PFSK-1 (cell line): Measurements from ENCODE around the gene PPIL4.

Experiments used
- FOXP2 ChIP-seq: optimal IDR thresholded peaks from 2 replicates; pipeline ENCODE3; 2011; ENCODE audit warnings: borderline replicate concordance, control low read depth, inconsistent platforms; ENCODE audit not compliant: insufficient read depth; ENCODE audit errors: extremely low read length, extremely low read depth
- POLR2AphosphoS5 ChIP-seq: IDR thresholded peaks from 2 replicates; pipeline ENCODE4 v1.6.1; 2012; ENCODE audit warnings: low read depth, mild to moderate bottlenecking, control low read depth, low read length, moderate library complexity
- SIN3A ChIP-seq: IDR thresholded peaks from 2 replicates; pipeline ENCODE4 v1.6.1; 2012; ENCODE audit warnings: mild to moderate bottlenecking, low read length, moderate library complexity, borderline replicate concordance; ENCODE audit not compliant: insufficient read depth
- TAF1 ChIP-seq: IDR thresholded peaks from 2 replicates; pipeline ENCODE4 v1.6.1; 2012; ENCODE audit warnings: low read length, control low read depth, borderline replicate concordance; ENCODE audit not compliant: insufficient read depth
- TF ChIP-seq, protein P1 (sequence below), 2 experiments: IDR thresholded peaks; 2 replicates each; pipeline versions ENCODE4 v1.6.1 to v1.8.0; 2011 to 2012; ENCODE audit warnings: low read depth in 2 of 2, low read length in 2 of 2, control low read depth in 1 of 2, inconsistent platforms in 1 of 2, mild to moderate bottlenecking in 1 of 2, moderate library complexity in 1 of 2; ENCODE audit not compliant: insufficient read depth in 1 of 2

Gene PPIL4

DNA sequence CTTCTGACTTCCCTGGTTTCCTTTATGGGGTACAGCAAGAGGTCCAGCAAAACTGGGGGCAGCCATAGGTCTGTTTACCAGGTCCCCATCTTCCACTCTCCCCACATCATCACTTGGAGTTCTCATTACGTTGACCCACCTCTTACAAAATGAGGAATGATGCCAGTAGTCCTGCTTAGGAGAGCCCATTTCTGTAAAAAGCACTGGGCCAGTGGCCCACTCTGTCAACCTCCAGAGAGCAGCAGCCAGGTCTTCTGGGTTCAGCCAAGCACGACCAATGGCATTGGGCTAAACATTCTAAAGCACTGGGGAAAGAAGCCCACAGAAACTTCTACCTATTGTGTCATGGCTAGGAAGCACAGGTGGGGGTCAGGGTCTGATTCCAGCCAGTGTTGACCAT is 74.9 kb downstream of the PPIL4 start:
- TF ChIP-seq SIN3A (no peak), FOXP2 (no peak), POLR2AphosphoS5 (no peak), TAF1 (no peak)
- TF ChIP-seq, protein P1, sequence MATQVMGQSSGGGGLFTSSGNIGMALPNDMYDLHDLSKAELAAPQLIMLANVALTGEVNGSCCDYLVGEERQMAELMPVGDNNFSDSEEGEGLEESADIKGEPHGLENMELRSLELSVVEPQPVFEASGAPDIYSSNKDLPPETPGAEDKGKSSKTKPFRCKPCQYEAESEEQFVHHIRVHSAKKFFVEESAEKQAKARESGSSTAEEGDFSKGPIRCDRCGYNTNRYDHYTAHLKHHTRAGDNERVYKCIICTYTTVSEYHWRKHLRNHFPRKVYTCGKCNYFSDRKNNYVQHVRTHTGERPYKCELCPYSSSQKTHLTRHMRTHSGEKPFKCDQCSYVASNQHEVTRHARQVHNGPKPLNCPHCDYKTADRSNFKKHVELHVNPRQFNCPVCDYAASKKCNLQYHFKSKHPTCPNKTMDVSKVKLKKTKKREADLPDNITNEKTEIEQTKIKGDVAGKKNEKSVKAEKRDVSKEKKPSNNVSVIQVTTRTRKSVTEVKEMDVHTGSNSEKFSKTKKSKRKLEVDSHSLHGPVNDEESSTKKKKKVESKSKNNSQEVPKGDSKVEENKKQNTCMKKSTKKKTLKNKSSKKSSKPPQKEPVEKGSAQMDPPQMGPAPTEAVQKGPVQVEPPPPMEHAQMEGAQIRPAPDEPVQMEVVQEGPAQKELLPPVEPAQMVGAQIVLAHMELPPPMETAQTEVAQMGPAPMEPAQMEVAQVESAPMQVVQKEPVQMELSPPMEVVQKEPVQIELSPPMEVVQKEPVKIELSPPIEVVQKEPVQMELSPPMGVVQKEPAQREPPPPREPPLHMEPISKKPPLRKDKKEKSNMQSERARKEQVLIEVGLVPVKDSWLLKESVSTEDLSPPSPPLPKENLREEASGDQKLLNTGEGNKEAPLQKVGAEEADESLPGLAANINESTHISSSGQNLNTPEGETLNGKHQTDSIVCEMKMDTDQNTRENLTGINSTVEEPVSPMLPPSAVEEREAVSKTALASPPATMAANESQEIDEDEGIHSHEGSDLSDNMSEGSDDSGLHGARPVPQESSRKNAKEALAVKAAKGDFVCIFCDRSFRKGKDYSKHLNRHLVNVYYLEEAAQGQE (IDR thresholded peaks at IDR 0.05; ENCODE audit: insufficient read depth in 1 of 2, low read depth in 2 of 2, low read length in 2 of 2): no peak

DNA sequence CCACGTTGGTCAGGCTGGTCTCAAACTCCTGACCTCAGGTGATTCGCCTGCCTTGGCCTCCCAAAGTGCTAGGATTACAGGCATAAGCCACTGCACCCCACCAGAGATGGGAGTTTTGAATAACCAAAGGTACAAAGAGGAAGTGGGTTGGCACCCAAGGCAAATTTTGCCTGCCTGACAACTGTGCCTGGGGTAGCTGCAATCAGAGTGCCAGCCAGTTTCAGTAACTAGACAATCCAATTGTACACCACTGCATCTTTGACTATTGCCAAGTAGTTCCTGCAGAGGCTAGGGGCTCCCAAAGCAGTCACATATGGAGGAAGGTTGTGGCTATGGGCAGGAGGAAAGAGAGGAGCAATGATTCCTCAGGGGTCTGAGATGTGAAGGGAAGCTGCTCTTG is 77.7 kb downstream of the PPIL4 start:
- TF ChIP-seq, protein P1 (IDR thresholded peaks at IDR 0.05; ENCODE audit: insufficient read depth in 1 of 2, low read depth in 2 of 2, low read length in 2 of 2): no peak
- TF ChIP-seq TAF1: no peak
- TF ChIP-seq SIN3A: no peak
- TF ChIP-seq POLR2AphosphoS5: no peak
- TF ChIP-seq FOXP2: no peak

DNA sequence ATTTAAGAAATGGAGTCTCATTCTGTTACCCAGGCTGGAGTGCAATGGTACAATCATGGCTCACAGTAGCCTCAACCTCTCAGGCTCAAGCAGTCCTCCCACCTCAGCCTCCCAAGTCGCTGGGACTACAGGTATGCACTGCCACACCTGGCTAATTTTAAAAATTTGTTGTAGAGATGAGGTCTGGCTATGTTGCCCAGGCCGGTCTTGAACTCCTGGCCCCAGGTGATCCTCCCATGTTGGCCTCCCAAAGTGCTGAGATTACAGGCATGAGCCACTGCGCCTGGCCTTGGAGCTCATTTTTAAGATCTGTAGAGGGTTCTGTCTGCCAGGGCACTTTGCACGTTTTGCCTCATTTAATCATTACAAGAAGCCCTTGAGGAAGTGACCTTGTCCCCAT is 78.6 kb downstream of the PPIL4 start:
- TF ChIP-seq, protein P1 (IDR thresholded peaks at IDR 0.05; ENCODE audit: insufficient read depth in 1 of 2, low read depth in 2 of 2, low read length in 2 of 2): no peak
- TF ChIP-seq SIN3A (no peak), FOXP2 (no peak), TAF1 (no peak), POLR2AphosphoS5 (no peak)

DNA sequence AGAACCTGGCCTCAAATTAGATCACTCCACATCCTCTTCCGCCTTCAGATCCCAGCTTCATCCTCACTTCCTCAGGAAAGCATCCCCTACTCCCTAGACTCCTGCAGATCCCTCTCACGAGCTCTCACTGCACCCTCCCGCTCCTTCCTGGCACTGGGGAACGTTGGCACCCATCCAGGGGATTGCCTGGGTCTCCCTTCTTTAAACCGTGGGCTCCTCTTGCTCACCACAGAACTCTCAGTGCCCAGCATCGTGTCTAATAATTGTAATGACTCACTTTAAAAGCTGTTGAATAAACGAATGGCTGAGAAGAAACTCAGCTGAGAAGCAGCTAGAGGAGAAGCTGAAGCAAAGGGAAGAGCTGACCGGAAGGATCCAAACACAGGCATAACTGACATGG is 81.4 kb downstream of the PPIL4 start:
- TF ChIP-seq, protein P1 (IDR thresholded peaks at IDR 0.05; ENCODE audit: insufficient read depth in 1 of 2, low read depth in 2 of 2, low read length in 2 of 2): no peak
- TF ChIP-seq POLR2AphosphoS5: no peak
- no peak for TF ChIP-seq TAF1
- no peak for TF ChIP-seq SIN3A

DNA sequence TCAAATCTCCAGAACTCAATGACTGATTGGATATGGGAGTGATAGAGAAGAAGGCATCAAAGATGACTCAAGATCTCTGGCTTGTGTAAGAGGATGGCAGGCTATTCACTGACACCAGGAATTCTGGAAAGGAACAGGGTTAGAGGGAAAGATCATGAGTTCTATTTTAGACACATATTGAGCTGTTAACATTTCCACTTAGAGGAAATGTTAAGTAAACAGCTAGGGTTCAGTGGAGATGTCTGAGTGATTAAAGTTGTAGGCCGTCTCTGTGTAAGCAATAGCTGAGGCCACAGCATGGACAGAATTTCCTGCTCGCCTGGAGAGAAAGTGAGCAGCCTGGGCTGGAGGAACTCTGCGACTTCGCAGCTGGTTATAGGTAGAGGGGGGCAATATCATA is 82.1 kb downstream of the PPIL4 start:
- TF ChIP-seq, protein P1 (IDR thresholded peaks at IDR 0.05; ENCODE audit: insufficient read depth in 1 of 2, low read depth in 2 of 2, low read length in 2 of 2): no peak
- TF ChIP-seq TAF1 (no peak), SIN3A (no peak), POLR2AphosphoS5 (no peak), FOXP2 (no peak)
